CD8-positive, alpha-beta memory T cell (primary cell): ENCODE data around the gene CRTC2. TPM values are rescaled to one million over a fixed set of nuclear protein-coding genes. Genes with fewer than 3 reads are reported as not detected.
A peak's percentile ranks its signal among the peaks of the same experiment; 100 is the strongest.

ENCODE experiments used
- CTCF ChIA-PET: fragments of 350-600 bp; sonication (Branson Sonifier 250); formaldehyde crosslinking; loops from one replicate; lab custom pipeline; 2021; ENCODE audit warnings: antibody characterized with exemption; lab: Charles Lee
- POLR2A ChIA-PET: fragments of 350-600 bp; sonication (Branson Sonifier 250); formaldehyde crosslinking; loops from one replicate; lab custom pipeline; 2021; ENCODE audit warnings: antibody characterized with exemption; lab: Charles Lee
- DNase-seq, 5 donors: peaks; one replicate each; pipeline versions ENCODE4 v3.0.0 to v3.0.0-alpha.2; 2020 to 2022; ENCODE audit warnings: mixed read lengths in 1 of 5
- H3K27ac ChIP-seq: one replicate; pipeline ENCODE4 v1.7.0; 2013; ENCODE audit warnings: low read depth, mild to moderate bottlenecking, low read length, moderate library complexity
- H3K27me3 ChIP-seq: 2 replicates; pipeline ENCODE4 v1.7.0; 2013; ENCODE audit warnings: low read length, mild to moderate bottlenecking; ENCODE audit not compliant: insufficient read depth, poor library complexity, severe bottlenecking
- H3K36me3 ChIP-seq: 2 replicates; pipeline ENCODE4 v1.7.0; 2013; ENCODE audit warnings: mild to moderate bottlenecking, low read length, moderate library complexity; ENCODE audit not compliant: insufficient read depth
- H3K4me1 ChIP-seq: 2 replicates; pipeline ENCODE4 v1.7.0; 2013; ENCODE audit warnings: mild to moderate bottlenecking, low read length, moderate library complexity; ENCODE audit not compliant: insufficient read depth
- H3K4me3 ChIP-seq: 2 replicates; pipeline ENCODE4 v1.7.0; 2013; ENCODE audit warnings: mild to moderate bottlenecking, low read length
- H3K9me3 ChIP-seq: 2 replicates; pipeline ENCODE4 v1.7.0; 2013; ENCODE audit warnings: mild to moderate bottlenecking, low read length
- H3K27ac Mint-ChIP-seq, 8 donors: one replicate each; pipeline ENCODE4 v1.8.0; 2020 to 2021; ENCODE audit warnings: mixed read lengths in 8 of 8, mild to moderate bottlenecking in 6 of 8, inconsistent platforms in 3 of 8, moderate library complexity in 3 of 8
- H3K27me3 Mint-ChIP-seq, 2 donors: one replicate each; pipeline ENCODE4 v1.8.0; 2020 to 2021; ENCODE audit warnings: mixed read lengths in 2 of 2, mild to moderate bottlenecking in 1 of 2, moderate library complexity in 1 of 2
- H3K36me3 Mint-ChIP-seq, 3 donors: one replicate each; pipeline ENCODE4 v1.8.0; 2020 to 2021; ENCODE audit warnings: mixed read lengths in 3 of 3, inconsistent platforms in 1 of 3, mild to moderate bottlenecking in 1 of 3
- H3K4me1 Mint-ChIP-seq, 3 donors: one replicate each; pipeline ENCODE4 v1.8.0; 2020 to 2021; ENCODE audit warnings: mixed read lengths in 3 of 3, inconsistent platforms in 1 of 3, mild to moderate bottlenecking in 1 of 3
- H3K4me3 Mint-ChIP-seq, 7 donors: one replicate each; pipeline ENCODE4 v1.8.0; 2020 to 2021; ENCODE audit warnings: mixed read lengths in 7 of 7, mild to moderate bottlenecking in 6 of 7, moderate library complexity in 4 of 7, inconsistent platforms in 2 of 7
- H3K9me3 Mint-ChIP-seq, 5 donors: one replicate each; pipeline ENCODE4 v1.8.0; 2020 to 2022; ENCODE audit warnings: mixed read lengths in 5 of 5, mild to moderate bottlenecking in 3 of 5, moderate library complexity in 2 of 5, inconsistent platforms in 1 of 5
- polyA plus RNA-seq: library from polyadenylated mRNA; unstranded; fragments of 300-500 nt; fragmentation: Illumina TruSeq; gene quantifications from one replicate; pipeline ENCODE4 v1.2.3, GENCODE V29; 2021
- total RNA-seq, 2 experiments: library from RNA; stranded (reverse); gene quantifications; one replicate each; pipeline ENCODE4 v1.2.3, GENCODE V29; 2021

Gene CRTC2
- total and polyA plus RNA-seq, 3 experiments from 2014 or later: 38.9 to 63.2 (median 53.9) TPM

- peaks cover 23% of the 10 kb centered on the region for H3K36me3 ChIP-seq
- no peak for DNase-seq
- peak overlapping the region in 1 of 7 donors; percentile 36 for H3K4me3 Mint-ChIP-seq
- ChIA-PET CTCF (interaction anchor here (0.7 to 1.3 kb wide), 3 partner anchors 17 to 59 kb away, joined by 3 to 4 read pairs (median 3); partner anchors contain the start of gene RAB13), POLR2A (interaction anchor here (0.8 kb wide), 1 partner anchor 49 kb away, joined by 3 read pairs; the partner anchor contains the start of gene JTB)
- H3K27me3 Mint-ChIP-seq: no peaks in the 10 kb centered on the region
- H3K9me3 Mint-ChIP-seq: no peaks in the 10 kb centered on the region
- peaks cover 9% of the 10 kb centered on the region for H3K4me1 ChIP-seq
- peak overlapping the region; percentile 25 to 93 (median 60) for H3K27ac Mint-ChIP-seq
- no peak overlapping the region for H3K4me3 ChIP-seq
- no peaks in the 10 kb centered on the region for H3K9me3 ChIP-seq
- no peak overlapping the region for H3K27ac ChIP-seq
- peaks cover 0 to 42% (median 0%) of the 10 kb centered on the region in 3 donors for H3K36me3 Mint-ChIP-seq
- H3K27me3 ChIP-seq: no peaks in the 10 kb centered on the region
- H3K4me1 Mint-ChIP-seq: peaks cover 16 to 31% (median 24%) of the 10 kb centered on the region in 3 donors
These were observed 30.2 kb downstream of the CRTC2 start for GRCh38 chr1:153928245-153928644.

GRCh38 chr1:153926405-153926804 lies 32.0 kb downstream of the CRTC2 start:
- Mint-ChIP-seq H3K4me1 (peaks cover 24 to 39% (median 29%) of the 10 kb centered on the region in 3 donors), H3K4me3 (no peak overlapping the region), H3K27ac (peak overlapping the region in 1 of 8 donors; percentile 84), H3K27me3 (peaks cover 0 to 4% of the 10 kb centered on the region in 2 donors), H3K36me3 (peaks cover 0 to 40% (median 0%) of the 10 kb centered on the region in 3 donors), H3K9me3 (peaks cover 0 to 2% (median 0%) of the 10 kb centered on the region in 5 donors)
- no peak overlapping the region for H3K4me3 ChIP-seq
- POLR2A ChIA-PET: no interaction called here
- H3K27me3 ChIP-seq: no peaks in the 10 kb centered on the region
- peaks cover 13% of the 10 kb centered on the region for H3K36me3 ChIP-seq
- no peaks in the 10 kb centered on the region for H3K9me3 ChIP-seq
- H3K27ac ChIP-seq: no peak overlapping the region
- CTCF ChIA-PET: no interaction called here
- DNase-seq: no peak
- peaks cover 15% of the 10 kb centered on the region for H3K4me1 ChIP-seq

GRCh38 chr1:153922972-153923925 lies 35.2 kb downstream of the CRTC2 start, which contains the start of gene GATAD2B:
GATAD2B (minus strand) TSS chr1:153922972; CDS start chr1:153828347, 94,625 bp downstream.
- Histone ChIP-seq H3K4me1 (peaks cover 44% of the 10 kb centered on the region), H3K27me3 (no peaks in the 10 kb centered on the region), H3K9me3 (no peaks in the 10 kb centered on the region), H3K4me3 (peak within 1 kb of the TSS; percentile 98), H3K27ac (peak within 1 kb of the TSS; percentile 96), H3K36me3 (no peaks in the 10 kb centered on the region)
- Mint-ChIP-seq H3K36me3 (peaks cover 0 to 31% (median 0%) of the 10 kb centered on the region in 3 donors), H3K27ac (peak within 1 kb of the TSS; percentile 95 to 100 (median 98)), H3K4me1 (peaks cover 46 to 60% (median 52%) of the 10 kb centered on the region in 3 donors), H3K9me3 (peaks cover 0 to 2% (median 0%) of the 10 kb centered on the region in 5 donors), H3K4me3 (peak within 1 kb of the TSS; percentile 79 to 97 (median 94)), H3K27me3 (peaks cover 0 to 4% of the 10 kb centered on the region in 2 donors)
- DNase-seq: peak; percentile 97 to 100 (median 99)
- ChIA-PET CTCF (interaction anchor here (0.6 to 6.0 kb wide), 8 partner anchors 12 to 127 kb away, joined by 3 to 58 read pairs (median 4); partner anchors contain the start of genes CREB3L4 and DENND4B), POLR2A (interaction anchor here (0.5 to 2.8 kb wide), 19 partner anchors 10 to 235 kb away, joined by 3 to 56 read pairs (median 5); partner anchors contain the start of genes CREB3L4, DENND4B, JTB and RPS27)

GRCh38 chr1:153922076-153922971 lies 36.1 kb downstream of the CRTC2 start:
- H3K4me3 ChIP-seq: peak overlapping the region; percentile 86
- no peaks in the 10 kb centered on the region for H3K36me3 ChIP-seq
- peak overlapping the region; percentile 79 to 97 (median 94) for H3K4me3 Mint-ChIP-seq
- peaks cover 0 to 4% of the 10 kb centered on the region in 2 donors for H3K27me3 Mint-ChIP-seq
- peaks cover 0 to 38% (median 0%) of the 10 kb centered on the region in 3 donors for H3K36me3 Mint-ChIP-seq
- no peaks in the 10 kb centered on the region for H3K27me3 ChIP-seq
- H3K4me1 ChIP-seq: peaks cover 50% of the 10 kb centered on the region
- POLR2A ChIA-PET: interaction anchor here (0.5 to 2.8 kb wide), 12 partner anchors 23 to 147 kb away, joined by 3 to 56 read pairs (median 5); partner anchors contain the start of genes CREB3L4, DENND4B, JTB and RPS27
- peak overlapping the region; percentile 71 for H3K27ac ChIP-seq
- peaks cover 50 to 65% (median 57%) of the 10 kb centered on the region in 3 donors for H3K4me1 Mint-ChIP-seq
- no peaks in the 10 kb centered on the region for H3K9me3 ChIP-seq
- H3K27ac Mint-ChIP-seq: peak overlapping the region; percentile 95 to 100 (median 98)
- CTCF ChIA-PET: interaction anchor here (0.6 to 6.0 kb wide), 8 partner anchors 8 to 125 kb away, joined by 3 to 58 read pairs (median 5); partner anchors contain the start of gene DENND4B
- peaks cover 0 to 2% (median 0%) of the 10 kb centered on the region in 5 donors for H3K9me3 Mint-ChIP-seq
- DNase-seq: peak in 2 of 5 donors; percentile 41 to 43

- CTCF ChIA-PET: interaction anchor here (0.9 to 6.0 kb wide), 7 partner anchors 8 to 124 kb away, joined by 3 to 58 read pairs (median 6); partner anchors contain the start of genes DENND4B and RAB13
- Mint-ChIP-seq H3K27me3 (peaks cover 0 to 4% of the 10 kb centered on the region in 2 donors), H3K36me3 (peaks cover 0 to 38% (median 0%) of the 10 kb centered on the region in 3 donors), H3K27ac (peak overlapping the region; percentile 88 to 100 (median 94)), H3K9me3 (peaks cover 0 to 2% (median 0%) of the 10 kb centered on the region in 5 donors), H3K4me3 (peak overlapping the region; percentile 79 to 97 (median 94)), H3K4me1 (peaks cover 50 to 66% (median 57%) of the 10 kb centered on the region in 3 donors)
- peaks cover 50% of the 10 kb centered on the region for H3K4me1 ChIP-seq
- H3K36me3 ChIP-seq: no peaks in the 10 kb centered on the region
- no peak for DNase-seq
- POLR2A ChIA-PET: interaction anchor here (0.7 to 2.8 kb wide), 5 partner anchors 23 to 69 kb away, joined by 3 to 56 read pairs (median 23); partner anchors contain the start of genes CREB3L4, DENND4B and RPS27
- peak overlapping the region; percentile 86 for H3K4me3 ChIP-seq
- peak overlapping the region; percentile 71 for H3K27ac ChIP-seq
- no peaks in the 10 kb centered on the region for H3K27me3 ChIP-seq
- no peaks in the 10 kb centered on the region for H3K9me3 ChIP-seq
These were observed 36.7 kb downstream of the CRTC2 start for GRCh38 chr1:153921803-153922075.

- Histone ChIP-seq H3K36me3 (no peaks in the 10 kb centered on the region), H3K27me3 (no peaks in the 10 kb centered on the region), H3K9me3 (no peaks in the 10 kb centered on the region), H3K4me3 (peak overlapping the region; percentile 86), H3K4me1 (peaks cover 50% of the 10 kb centered on the region), H3K27ac (peak overlapping the region; percentile 71)
- peak overlapping the region; percentile 88 to 100 (median 94) for H3K27ac Mint-ChIP-seq
- ChIA-PET POLR2A (interaction anchor here (0.7 to 2.8 kb wide), 4 partner anchors 41 to 70 kb away, joined by 3 to 23 read pairs (median 4); partner anchors contain the start of genes JTB and RPS27), CTCF (interaction anchor here (0.6 to 6.0 kb wide), 9 partner anchors 9 to 124 kb away, joined by 3 to 58 read pairs (median 4); partner anchors contain the start of genes CREB3L4, DENND4B and RAB13)
- H3K9me3 Mint-ChIP-seq: peaks cover 0 to 2% (median 0%) of the 10 kb centered on the region in 5 donors
- peaks cover 53 to 70% (median 61%) of the 10 kb centered on the region in 3 donors for H3K4me1 Mint-ChIP-seq
- H3K27me3 Mint-ChIP-seq: peaks cover 0 to 4% of the 10 kb centered on the region in 2 donors
- peaks cover 0 to 41% (median 0%) of the 10 kb centered on the region in 3 donors for H3K36me3 Mint-ChIP-seq
- H3K4me3 Mint-ChIP-seq: peak overlapping the region; percentile 79 to 97 (median 94)
- DNase-seq: no peak
These were observed 37.2 kb downstream of the CRTC2 start for GRCh38 chr1:153921080-153921802.
